C1 segment of cervical spinal cord (tissue), 14 donors: ENCODE results near the gene ALX3.
"Not testable (repeated sequence)": the region's sequence is repeated elsewhere in the genome, so short reads cannot be mapped to it uniquely, and the experiment has no call there.

Experiments used
- DNase-seq, 14 donors: peaks; one replicate each; lab custom pipeline; 2025; lab: John Stamatoyannopoulos, UW

Gene ALX3

GRCh38 chr1:110089561-110090275 lies 19.2 kb upstream of the ALX3 start:
- DNase-seq = no peak

GRCh38 chr1:110088739-110089316 lies 18.4 kb upstream of the ALX3 start:
- DNase-seq = no peak

- DNase-seq = peak in 3 of 14 donors; percentile 4 to 10 (median 9)
Measured at GRCh38 chr1:110087812-110088738, 17.6 kb upstream of the ALX3 start.

GRCh38 chr1:110086961-110087360 lies 16.5 kb upstream of the ALX3 start:
- no peak for DNase-seq

- no peak for DNase-seq
Measured at GRCh38 chr1:110085671-110086070, 15.2 kb upstream of the ALX3 start.

- peak in 2 of 14 donors; percentile 35 to 36 for DNase-seq
Measured at GRCh38 chr1:110084227-110085078, 14.0 kb upstream of the ALX3 start.

- no peak for DNase-seq
Measured at GRCh38 chr1:110083866-110084226, 13.4 kb upstream of the ALX3 start.

GRCh38 chr1:110083061-110083865 lies 12.8 kb upstream of the ALX3 start:
- DNase-seq = no peak

GRCh38 chr1:110082477-110082876 lies 12.0 kb upstream of the ALX3 start:
- DNase-seq = no peak

- DNase-seq = no peak
Measured at GRCh38 chr1:110081061-110081460, 10.6 kb upstream of the ALX3 start.

- DNase-seq = not testable (repeated sequence)
Measured at GRCh38 chr1:110079995-110080394, 9.5 kb upstream of the ALX3 start.

GRCh38 chr1:110076789-110077500 lies 6.5 kb upstream of the ALX3 start:
- no peak for DNase-seq

- no peak for DNase-seq
Measured at GRCh38 chr1:110074166-110074565, 3.7 kb upstream of the ALX3 start.

- no peak for DNase-seq
Measured at GRCh38 chr1:110070282-110070669, 196 bp downstream of the ALX3 start.

GRCh38 chr1:110069404-110070281 lies 829 bp downstream of the ALX3 start:
- no peak for DNase-seq

GRCh38 chr1:110068646-110069403 lies 1.6 kb downstream of the ALX3 start:
- DNase-seq = no peak

GRCh38 chr1:110067893-110068645 lies 2.4 kb downstream of the ALX3 start:
- DNase-seq = no peak
